HG03342 (cell line): Measurements from ENCODE around the gene CCDC93.
"Not testable (repeated sequence)": the region's sequence is repeated elsewhere in the genome, so short reads cannot be mapped to it uniquely, and the experiment has no call there.

Experiments used
- ATAC-seq: cut with Tn5 transposase; IDR thresholded peaks from one replicate; pipeline ENCODE4 v1.9.1; 2021; ENCODE audit warnings: mild to moderate bottlenecking, moderate library complexity; ENCODE audit not compliant: unreplicated experiment

CCDC93 gene

GRCh38 chr2:118046634-118047210 lies 32.9 kb upstream of the CCDC93 start:
- ATAC-seq, result peak; percentile 46

- no peak for ATAC-seq
These were observed 31.4 kb upstream of the CCDC93 start for GRCh38 chr2:118045286-118045685.

DNA sequence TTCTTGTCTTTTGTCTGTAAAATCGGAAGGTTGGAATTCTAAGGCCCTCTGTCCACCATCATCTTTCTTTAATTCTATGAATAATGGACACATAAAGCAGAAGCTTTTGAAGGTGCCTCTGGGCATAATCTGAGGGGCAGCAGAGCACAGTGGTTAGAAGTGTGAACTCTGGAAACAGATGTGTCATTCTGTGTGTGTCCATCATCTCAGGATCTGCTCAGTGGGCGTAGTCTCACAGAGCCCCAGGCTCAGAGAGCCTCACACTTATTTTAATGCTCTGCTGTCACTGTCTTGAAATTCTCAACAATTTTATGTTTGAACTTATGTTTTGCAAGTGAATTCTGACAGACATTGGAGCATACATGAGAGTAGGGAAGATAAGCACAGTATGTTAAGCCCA lies 31.0 kb upstream of the CCDC93 start:
- no peak for ATAC-seq

DNA sequence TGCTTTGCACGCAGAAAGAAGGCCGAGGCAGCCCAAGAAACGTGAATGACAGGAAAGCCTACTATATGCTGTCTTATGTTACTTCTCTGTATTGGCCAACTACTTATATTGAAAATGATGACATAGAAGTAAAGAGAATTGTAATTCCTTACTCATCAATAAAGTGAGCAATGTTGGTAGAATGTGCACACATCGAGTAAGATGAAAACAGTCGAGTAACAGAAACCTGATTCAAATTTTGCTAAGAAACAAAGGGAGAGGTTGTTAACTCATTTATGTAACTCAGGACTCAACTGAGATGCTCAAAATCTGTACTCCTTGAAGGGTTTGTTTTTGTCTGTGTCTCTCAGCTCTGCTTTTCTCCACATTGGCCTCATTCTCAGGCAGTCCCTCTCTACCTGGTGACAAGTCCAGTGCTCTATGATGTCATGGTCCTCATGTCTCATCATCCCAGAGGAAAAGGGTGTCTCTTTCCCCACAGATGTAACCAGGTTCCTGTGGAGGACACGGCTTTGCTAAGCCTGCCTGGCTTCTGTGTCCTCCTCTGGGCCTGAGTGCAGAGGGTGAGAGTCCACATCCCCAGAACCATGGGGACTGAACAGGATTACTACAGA lies 30.3 kb upstream of the CCDC93 start:
- ATAC-seq, result no peak

DNA sequence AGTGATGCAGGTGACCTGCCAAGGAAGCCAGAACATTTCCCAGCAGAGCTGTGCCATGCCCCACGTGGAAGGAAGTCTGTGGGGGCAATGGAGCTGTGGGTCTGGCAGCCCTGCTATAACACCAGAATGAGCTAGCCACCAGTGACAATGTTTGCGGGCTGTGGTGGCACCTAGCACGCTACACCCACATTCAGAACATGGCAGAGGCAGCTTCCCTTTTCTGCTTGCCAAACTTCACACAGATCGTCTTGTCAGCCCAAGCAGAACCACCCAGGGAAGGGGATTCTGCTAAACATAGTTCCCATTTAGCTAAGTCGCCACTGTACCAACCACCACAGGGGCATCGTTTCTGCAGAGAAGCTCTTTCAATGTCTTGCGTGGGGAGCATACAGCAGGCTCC lies 27.0 kb upstream of the CCDC93 start:
- no peak for ATAC-seq

GRCh38 chr2:118032169-118033013 lies 18.5 kb upstream of the CCDC93 start:
- ATAC-seq, result peak; percentile 92

DNA sequence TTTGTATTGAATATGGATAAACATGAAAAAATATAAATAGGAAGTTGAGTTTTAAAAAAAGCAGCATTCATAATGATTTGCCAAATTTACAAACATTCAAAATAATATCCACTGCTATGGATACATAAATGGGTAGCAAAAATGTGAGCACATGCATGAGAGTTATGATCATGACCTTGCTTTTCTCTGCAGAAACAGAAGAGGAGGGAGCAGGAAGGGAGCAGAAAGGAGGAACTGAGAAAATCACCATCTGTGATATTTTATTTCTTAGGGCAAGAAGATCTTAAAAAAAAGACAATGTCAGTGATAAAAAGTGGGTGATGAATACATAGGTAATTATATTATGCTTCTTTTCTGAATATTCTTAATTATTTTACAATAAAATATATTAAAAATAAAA lies 17.7 kb upstream of the CCDC93 start:
- ATAC-seq, result no peak

GRCh38 chr2:118029025-118029424 lies 15.2 kb upstream of the CCDC93 start:
- ATAC-seq, result no peak

GRCh38 chr2:118021356-118021755 lies 7.5 kb upstream of the CCDC93 start:
- ATAC-seq, result no peak

GRCh38 chr2:118019821-118020220 lies 6.0 kb upstream of the CCDC93 start:
- ATAC-seq, result no peak

GRCh38 chr2:118016911-118017310 lies 3.0 kb upstream of the CCDC93 start:
- ATAC-seq, result no peak

DNA sequence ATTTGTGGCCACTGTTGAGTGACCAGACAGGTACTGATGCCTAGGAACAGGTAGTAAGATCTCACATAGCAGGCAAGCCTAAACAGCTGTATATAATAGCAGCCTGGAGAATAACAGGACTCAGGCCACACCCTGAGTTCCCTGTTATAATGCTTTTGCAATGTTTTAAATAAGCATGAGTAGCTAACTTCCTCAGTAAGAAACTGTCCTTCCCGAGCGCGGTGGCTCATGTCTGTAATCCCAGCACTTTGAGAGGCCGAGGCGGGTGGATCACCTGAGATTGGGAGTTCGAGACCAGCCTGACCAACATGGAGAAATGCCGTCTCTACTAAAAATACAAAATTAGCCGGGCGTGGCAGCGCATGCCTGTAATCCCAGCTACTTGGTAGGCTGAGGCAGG lies 1.9 kb upstream of the CCDC93 start:
- ATAC-seq, result not testable (repeated sequence)

- ATAC-seq, result no peak
These were observed 588 bp upstream of the CCDC93 start for GRCh38 chr2:118014492-118014824.

- ATAC-seq, result peak; percentile 30
These were observed 598 bp downstream of the CCDC93 start for GRCh38 chr2:118013221-118013723.

DNA sequence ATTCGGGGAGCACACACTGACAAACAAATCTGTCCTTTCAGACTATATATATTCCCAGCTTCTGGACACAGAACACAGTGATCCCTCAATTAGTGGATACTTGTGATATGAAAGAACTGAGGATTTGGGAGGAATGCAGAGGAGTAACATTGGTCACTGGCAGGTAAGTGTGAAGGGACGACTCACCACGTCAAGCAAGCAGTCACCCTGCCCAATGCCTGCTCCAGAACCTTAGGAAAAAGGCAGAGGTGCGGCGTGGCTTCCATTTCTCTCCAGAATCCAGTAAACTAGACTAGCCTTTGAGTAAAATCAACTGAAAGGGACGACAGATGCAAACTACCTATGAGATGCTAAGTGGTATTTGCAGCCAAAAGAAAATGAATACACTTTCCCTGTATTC lies 1.1 kb downstream of the CCDC93 start:
- no peak for ATAC-seq

- ATAC-seq, result no peak
These were observed 3.4 kb downstream of the CCDC93 start for GRCh38 chr2:118010473-118010872.

DNA sequence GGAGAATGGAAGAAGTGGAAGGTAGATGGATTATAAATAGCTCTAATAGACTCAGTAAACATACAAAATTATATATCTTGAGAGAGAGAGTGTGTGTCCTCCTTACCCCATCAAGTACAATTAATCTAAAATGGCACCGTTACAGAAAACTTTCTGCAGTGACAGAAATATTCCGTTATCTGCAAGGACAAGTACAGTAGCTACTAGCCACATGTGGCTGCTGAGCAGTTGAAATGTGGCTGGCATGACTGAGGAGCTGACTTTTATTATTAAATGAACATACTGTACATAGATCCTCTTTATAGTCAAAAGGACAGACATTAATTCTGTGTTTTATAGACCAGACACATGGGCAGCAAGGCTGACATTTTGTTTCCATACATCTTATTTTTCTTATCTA lies 7.0 kb downstream of the CCDC93 start:
- ATAC-seq, result no peak

DNA sequence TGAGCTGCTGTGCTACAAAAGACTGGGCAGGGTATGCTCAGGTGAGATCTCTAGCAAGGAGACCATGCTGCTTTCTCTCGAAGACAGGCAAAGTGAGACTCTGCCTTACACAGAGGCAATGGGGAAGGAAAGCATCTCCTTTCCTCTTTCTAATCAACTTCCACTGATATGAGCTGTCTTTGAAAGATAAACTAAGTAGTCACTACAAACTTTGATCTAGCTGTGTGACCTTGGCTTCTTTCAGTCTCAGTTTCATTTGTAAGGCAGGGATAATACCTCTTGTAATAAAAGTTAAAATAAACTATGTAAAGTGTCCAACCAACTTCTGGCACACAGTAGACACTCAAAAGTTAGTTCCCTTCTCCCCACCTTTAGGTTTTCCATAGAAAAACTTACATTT lies 7.5 kb downstream of the CCDC93 start:
- ATAC-seq, result no peak

- peak; percentile 100 for ATAC-seq
These were observed 10.5 kb downstream of the CCDC93 start for GRCh38 chr2:118003396-118003824.

GRCh38 chr2:118000041-118000440 lies 13.8 kb downstream of the CCDC93 start:
- no peak for ATAC-seq

DNA sequence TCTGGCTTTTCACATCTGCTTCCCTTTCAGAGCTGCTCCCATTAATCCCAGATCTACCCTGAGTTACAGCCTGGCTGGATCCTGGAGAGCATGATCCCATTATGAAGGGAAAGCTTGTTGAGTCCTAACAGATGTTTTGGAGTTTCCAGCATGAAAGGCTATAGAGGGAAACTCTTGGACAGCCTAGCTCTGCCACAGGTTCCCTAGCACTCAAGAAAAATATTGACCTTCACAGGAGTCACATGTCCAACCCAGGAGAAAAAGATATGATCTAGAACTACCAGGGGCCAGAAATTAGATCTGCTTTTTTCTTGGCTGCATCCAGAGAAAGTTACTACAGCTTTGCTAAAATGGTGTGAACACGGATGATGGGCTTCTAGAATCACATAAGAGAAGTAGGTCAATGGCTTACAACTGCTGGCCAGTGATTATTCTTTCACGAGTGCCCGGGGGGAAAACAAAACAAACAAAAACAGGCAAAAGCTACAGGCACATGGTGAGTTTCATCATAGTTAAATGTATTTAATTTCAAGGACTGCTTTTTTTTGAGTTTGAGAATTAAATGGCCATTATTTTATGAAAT lies 15.9 kb downstream of the CCDC93 start:
- no peak for ATAC-seq

- no peak for ATAC-seq
These were observed 17.3 kb downstream of the CCDC93 start for GRCh38 chr2:117996525-117996924.
